ENCODE data around the gene OR6C1.
"Not testable (repeated sequence)": the region's sequence is repeated elsewhere in the genome, so short reads cannot be mapped to it uniquely, and the experiment has no call there.

The OR6C1 gene

GRCh38 chr12:55314043-55314442 lies at the start of gene OR6C1:
OR6C1 (plus strand) TSS chr12:55314343; CDS start chr12:55320600, 6,257 bp downstream.
- no peak for DNase-seq (ENCODE audit: low read depth)
- TF ChIP-seq CTCF (IDR thresholded peaks at IDR 0.05; ENCODE audit: insufficient read depth, low read depth, low read length, missing control alignments): no peak
- H3K4me3 ChIP-seq (ENCODE audit: low read depth, low read length): no peak within 1 kb of the TSS

- no peak for DNase-seq (ENCODE audit: low read depth)
- H3K4me3 ChIP-seq (ENCODE audit: low read depth, low read length): no peak overlapping the region
- TF ChIP-seq CTCF (IDR thresholded peaks at IDR 0.05; ENCODE audit: insufficient read depth, low read depth, low read length, missing control alignments): no peak
Observed at GRCh38 chr12:55280991-55281390, 33.2 kb upstream of the OR6C1 start.

GRCh38 chr12:55289999-55290398 lies 24.1 kb upstream of the OR6C1 start:
- no peak overlapping the region for H3K4me3 ChIP-seq (ENCODE audit: low read depth, low read length)
- no peak for DNase-seq (ENCODE audit: low read depth)
- no peak for TF ChIP-seq CTCF (IDR thresholded peaks at IDR 0.05; ENCODE audit: insufficient read depth, low read depth, low read length, missing control alignments)

- TF ChIP-seq CTCF (IDR thresholded peaks at IDR 0.05; ENCODE audit: insufficient read depth, low read depth, low read length, missing control alignments): no peak
- H3K4me3 ChIP-seq (ENCODE audit: low read depth, low read length): no peak within 1 kb of the TSS
- DNase-seq (ENCODE audit: low read depth): no peak
Observed at GRCh38 chr12:55296469-55296868, 17.7 kb upstream of the OR6C1 start, which contains the start of gene OR6C6. OR6C6 (minus strand) TSS chr12:55296569; CDS start chr12:55295232, 1,337 bp downstream.

- no peak overlapping the region for H3K4me3 ChIP-seq (ENCODE audit: low read depth, low read length)
- DNase-seq (ENCODE audit: low read depth): no peak
- no peak for TF ChIP-seq CTCF (IDR thresholded peaks at IDR 0.05; ENCODE audit: insufficient read depth, low read depth, low read length, missing control alignments)
Observed at GRCh38 chr12:55320201-55320600, 6.1 kb downstream of the OR6C1 start.

- DNase-seq (ENCODE audit: low read depth); H3K4me3 ChIP-seq (ENCODE audit: low read depth, low read length): not testable (repeated sequence)
Observed at GRCh38 chr12:55325801-55326200, 11.7 kb downstream of the OR6C1 start.

- no peak within 1 kb of the TSS for H3K4me3 ChIP-seq (ENCODE audit: low read depth, low read length)
- no peak for DNase-seq (ENCODE audit: low read depth)
- no peak for TF ChIP-seq CTCF (IDR thresholded peaks at IDR 0.05; ENCODE audit: insufficient read depth, low read depth, low read length, missing control alignments)
Observed at GRCh38 chr12:55330446-55330845, 16.3 kb downstream of the OR6C1 start, which contains the start of gene OR6C3. OR6C3 (plus strand) TSS chr12:55330746; CDS start chr12:55331701, 955 bp downstream.
